GM23248 (cell line): ENCODE data around the gene STK32B. TPM values are rescaled to one million over a fixed set of nuclear protein-coding genes. Genes with fewer than 3 reads are reported as not detected.

Experiments
- DNase-seq: peaks from one replicate; pipeline ENCODE4 v3.0.0-alpha.2; 2015
- H2AFZ ChIP-seq: fragments of 200-600 bp; sonication (generic); 2 replicates; pipeline ENCODE4 v1.6.1; 2016; ENCODE audit warnings: antibody characterized with exemption
- H3F3A ChIP-seq: fragments of 200-600 bp; sonication (generic); 2 replicates; pipeline ENCODE4 v1.6.1; 2016; ENCODE audit warnings: mild to moderate bottlenecking, antibody characterized with exemption, mixed run types; ENCODE audit not compliant: insufficient read depth
- H3K27ac ChIP-seq: fragments of 200-600 bp; sonication (generic); 2 replicates; pipeline ENCODE4 v1.5.1; 2016; ENCODE audit warnings: mild to moderate bottlenecking
- H3K27me3 ChIP-seq: fragments of 200-600 bp; sonication (generic); replicated peaks from 2 replicates; pipeline ENCODE4 v1.6.1; 2016; ENCODE audit warnings: mild to moderate bottlenecking; ENCODE audit not compliant: insufficient read depth
- H3K36me3 ChIP-seq: fragments of 200-600 bp; sonication (generic); 2 replicates; pipeline ENCODE4 v1.6.1; 2016; ENCODE audit warnings: low read depth, mild to moderate bottlenecking
- H3K4me1 ChIP-seq: fragments of 200-600 bp; sonication (generic); 2 replicates; pipeline ENCODE4 v1.6.1; 2016; ENCODE audit warnings: mild to moderate bottlenecking; ENCODE audit not compliant: insufficient read depth
- H3K4me2 ChIP-seq: fragments of 200-600 bp; sonication (generic); one replicate; pipeline ENCODE4 v1.6.1; 2016; ENCODE audit warnings: mild to moderate bottlenecking; ENCODE audit not compliant: unreplicated experiment
- H3K4me3 ChIP-seq: fragments of 200-600 bp; sonication (generic); 2 replicates; pipeline ENCODE4 v1.5.1; 2016; ENCODE audit warnings: mild to moderate bottlenecking
- H3K79me2 ChIP-seq: fragments of 200-600 bp; sonication (generic); 2 replicates; pipeline ENCODE4 v1.6.1; 2016; ENCODE audit warnings: mild to moderate bottlenecking; ENCODE audit not compliant: insufficient read depth
- H3K9ac ChIP-seq: fragments of 200-600 bp; sonication (generic); 2 replicates; pipeline ENCODE4 v1.6.1; 2016; ENCODE audit warnings: mild to moderate bottlenecking
- H3K9me2 ChIP-seq: fragments of 200-600 bp; sonication (generic); 2 replicates; pipeline ENCODE4 v1.6.1; 2016; ENCODE audit warnings: mixed run types, mild to moderate bottlenecking, moderate library complexity; ENCODE audit not compliant: insufficient read depth
- H3K9me3 ChIP-seq: fragments of 200-600 bp; sonication (generic); one replicate; pipeline ENCODE4 v1.6.1; 2017; ENCODE audit warnings: low read depth
- H4K20me1 ChIP-seq: fragments of 200-600 bp; sonication (generic); 2 replicates; pipeline ENCODE4 v1.6.0; 2016; ENCODE audit not compliant: insufficient read depth
- EZH2 ChIP-seq: fragments of 200-600 bp; sonication (generic); IDR thresholded peaks from 2 replicates; pipeline ENCODE4 v1.6.1; 2018; ENCODE audit warnings: antibody characterized with exemption, mild to moderate bottlenecking; ENCODE audit not compliant: insufficient read depth, poor library complexity, severe bottlenecking
- EZH2phosphoT487 ChIP-seq: fragments of 200-600 bp; sonication (generic); IDR thresholded peaks from 2 replicates; pipeline ENCODE4 v1.6.1; 2018; ENCODE audit warnings: antibody characterized with exemption, moderate library complexity, mild to moderate bottlenecking, low read depth; ENCODE audit not compliant: insufficient read depth
- WGBS, 2 experiments: methylation state at CpG; one replicate each; pipeline ENCODE4 v1.1.6; 2015 to 2017; ENCODE audit warnings: low lambda C conversion rate in 2 of 2, low coverage in 1 of 2; ENCODE audit errors: missing lambda C conversion rate in 2 of 2; 5-methylcytosine and 5-hydroxymethylcytosine counted together
- in situ Hi-C: fragments of 300-500 bp; cut with MboI; formaldehyde crosslinking; loops from 2 replicates; pipeline ENCODE4 v1.15.0; 2020
- polyA plus RNA-seq: library from polyadenylated mRNA; unstranded; fragments of >200 nt; fragmentation: Nextera tagmentation; extraction: Ambion mirVana; gene quantifications from 2 replicates; pipeline ENCODE4 v1.2.1, GENCODE V29; 2016
- total RNA-seq: library from RNA; depleted of rRNA; stranded (reverse); fragments of >200 nt; shearing (Covaris generic); gene quantifications from 2 replicates; pipeline ENCODE4 v1.2.3, GENCODE V29; 2014

Gene STK32B
- total and polyA plus RNA-seq, 2 experiments from 2014 or later: 4.9 to 6.1 TPM

- TF ChIP-seq EZH2 (no peak), EZH2phosphoT487 (no peak)
- Histone ChIP-seq H3K4me3 (no peak overlapping the region), H3F3A (no peaks in the 10 kb centered on the region), H4K20me1 (no peaks in the 10 kb centered on the region), H3K79me2 (no peaks in the 10 kb centered on the region), H3K4me2 (no peak overlapping the region), H3K27me3 (no peaks in the 10 kb centered on the region), H2AFZ (no peak overlapping the region), H3K9me3 (no peaks in the 10 kb centered on the region), H3K9ac (no peak overlapping the region), H3K27ac (no peak overlapping the region), H3K4me1 (no peaks in the 10 kb centered on the region), H3K36me3 (no peaks in the 10 kb centered on the region), H3K9me2 (no peaks in the 10 kb centered on the region)
- no peak for DNase-seq
- in situ Hi-C loops: no loop called here
- 68 to 77% methylated on average over 1 of the region's 1 CpG for WGBS, 2 experiments
Measured at GRCh38 chr4:5489260-5489659, 438.0 kb downstream of the STK32B start.

GRCh38 chr4:5497489-5497888, 446.2 kb downstream of the STK32B start:
- H2AFZ ChIP-seq: no peak overlapping the region
- DNase-seq: no peak
- no peak overlapping the region for H3K9ac ChIP-seq
- no peak overlapping the region for H3K27ac ChIP-seq
- no peaks in the 10 kb centered on the region for H4K20me1 ChIP-seq
- H3K9me2 ChIP-seq: no peaks in the 10 kb centered on the region
- H3K36me3 ChIP-seq: no peaks in the 10 kb centered on the region
- in situ Hi-C loops: no loop called here
- WGBS, 2 experiments: 66 to 79% methylated on average over 2 of the region's 2 CpGs
- no peak for TF ChIP-seq EZH2phosphoT487
- H3K4me1 ChIP-seq: peaks cover 7% of the 10 kb centered on the region; the same call in 1 of the 2 replicates
- H3F3A ChIP-seq: no peaks in the 10 kb centered on the region
- H3K9me3 ChIP-seq: no peaks in the 10 kb centered on the region
- H3K4me2 ChIP-seq: no peak overlapping the region
- no peak overlapping the region for H3K4me3 ChIP-seq
- H3K79me2 ChIP-seq: no peaks in the 10 kb centered on the region
- H3K27me3 ChIP-seq: no peaks in the 10 kb centered on the region

- in situ Hi-C loops: no loop called here
- Histone ChIP-seq H3F3A (no peaks in the 10 kb centered on the region), H3K4me3 (no peak overlapping the region), H3K4me1 (peaks cover 7% of the 10 kb centered on the region; the same call in 1 of the 2 replicates), H3K27ac (no peak overlapping the region), H3K36me3 (no peaks in the 10 kb centered on the region), H3K9me3 (no peaks in the 10 kb centered on the region), H3K9ac (no peak overlapping the region), H3K79me2 (no peaks in the 10 kb centered on the region), H3K9me2 (no peaks in the 10 kb centered on the region), H3K27me3 (no peaks in the 10 kb centered on the region), H2AFZ (no peak overlapping the region), H4K20me1 (no peaks in the 10 kb centered on the region), H3K4me2 (no peak overlapping the region)
- TF ChIP-seq EZH2: no peak
- TF ChIP-seq EZH2phosphoT487: no peak
- peak; percentile 54 for DNase-seq
- 59 to 63% methylated on average over 3 of the region's 3 CpGs for WGBS, 2 experiments
Measured at GRCh38 chr4:5500165-5500564, 448.9 kb downstream of the STK32B start.

- TF ChIP-seq EZH2phosphoT487: no peak
- no peak for TF ChIP-seq EZH2
- Histone ChIP-seq H2AFZ (no peak overlapping the region), H3K4me1 (peaks cover 7% of the 10 kb centered on the region; the same call in 1 of the 2 replicates), H3K4me3 (no peak overlapping the region), H3K9me2 (no peaks in the 10 kb centered on the region), H3K9ac (no peak overlapping the region), H3F3A (no peaks in the 10 kb centered on the region), H3K79me2 (no peaks in the 10 kb centered on the region), H3K36me3 (no peaks in the 10 kb centered on the region), H3K4me2 (no peak overlapping the region), H3K9me3 (no peaks in the 10 kb centered on the region), H3K27ac (no peak overlapping the region), H4K20me1 (no peaks in the 10 kb centered on the region), H3K27me3 (no peaks in the 10 kb centered on the region)
- in situ Hi-C loops: no loop called here
- DNase-seq: no peak
- WGBS, 2 experiments: 43 to 44% methylated on average over 7 of the region's 7 CpGs
Measured at GRCh38 chr4:5503336-5503936, 452.2 kb downstream of the STK32B start.

GRCh38 chr4:5504486-5504885, 453.2 kb downstream of the STK32B start:
- H3F3A ChIP-seq: no peaks in the 10 kb centered on the region
- H3K36me3 ChIP-seq: no peaks in the 10 kb centered on the region
- DNase-seq: no peak
- H3K9me2 ChIP-seq: no peaks in the 10 kb centered on the region
- H3K79me2 ChIP-seq: no peaks in the 10 kb centered on the region
- H3K9ac ChIP-seq: no peak overlapping the region
- no peaks in the 10 kb centered on the region for H4K20me1 ChIP-seq
- no peaks in the 10 kb centered on the region for H3K27me3 ChIP-seq
- no peak overlapping the region for H3K4me3 ChIP-seq
- peaks cover 7% of the 10 kb centered on the region; the same call in 1 of the 2 replicates for H3K4me1 ChIP-seq
- H2AFZ ChIP-seq: no peak overlapping the region
- TF ChIP-seq EZH2: no peak
- in situ Hi-C loops: no loop called here
- H3K9me3 ChIP-seq: no peaks in the 10 kb centered on the region
- H3K27ac ChIP-seq: no peak overlapping the region
- no peak overlapping the region for H3K4me2 ChIP-seq
